Thyroid gland (tissue), 4 donors: ENCODE results near the gene EVC. TPM values are rescaled to one million over a fixed set of nuclear protein-coding genes. Genes with fewer than 3 reads are reported as not detected.

Source experiments
- DNase-seq, 2 donors: peaks; one replicate each; pipeline ENCODE4 v3.0.0-alpha.2; 2019
- H3K27ac ChIP-seq, 3 donors: fragments of 200-600 bp; sonication (generic); 1 replicate in 2 of 3; 2 replicates in 1 of 3; pipeline ENCODE4 v1.5.1; 2016 to 2019; ENCODE audit warnings: mild to moderate bottlenecking in 1 of 3, moderate library complexity in 1 of 3
- H3K27me3 ChIP-seq: fragments of 200-600 bp; sonication (generic); one replicate; pipeline ENCODE4 v1.5.1; 2019
- H3K36me3 ChIP-seq, 2 donors: fragments of 200-600 bp; sonication (generic); one replicate each; pipeline ENCODE4 v1.5.1; 2016 to 2019
- H3K4me1 ChIP-seq, 2 donors: fragments of 200-600 bp; sonication (generic); one replicate each; pipeline ENCODE4 v1.5.1; 2017 to 2019
- H3K4me3 ChIP-seq, 3 donors: fragments of 200-600 bp; sonication (generic); replicated peaks in 1 of 3; 1 replicate in 2 of 3; 2 replicates in 1 of 3; pipeline ENCODE4 v1.5.1; 2016; ENCODE audit warnings: mild to moderate bottlenecking in 1 of 3
- H3K9me3 ChIP-seq: fragments of 200-600 bp; sonication (generic); one replicate; pipeline ENCODE4 v1.5.1; 2017
- POLR2A ChIP-seq, 2 donors: fragments of 450-650 bp; IDR thresholded peaks; one replicate each; pipeline ENCODE4 v1.6.1; 2017; ENCODE audit warnings: antibody characterized with exemption in 2 of 2, mild to moderate bottlenecking in 2 of 2, moderate library complexity in 1 of 2
- WGBS, 2 donors: methylation state at CpG; one replicate each; pipeline ENCODE4 v1.1.5; 2017; 5-methylcytosine and 5-hydroxymethylcytosine counted together
- intact Hi-C: fragments of 100-400 bp; cut with DNase I; formaldehyde crosslinking; loops from one replicate; pipeline ENCODE4 v1.15.1; 2023
- total RNA-seq, 4 donors: library from RNA; depleted of rRNA; stranded (reverse); fragments of >200 nt; gene quantifications; one replicate each; pipeline ENCODE4 v1.2.3, GENCODE V29; 2016
- TF ChIP-seq, protein P1 (sequence below), 6 experiments: fragments of 200-600 bp in 3 of 6; fragments of 450-650 bp in 3 of 6; sonication (generic) in 3 of 6; IDR thresholded peaks; one replicate each; pipeline ENCODE4 v1.5.1; 2016 to 2019; ENCODE audit warnings: antibody characterized with exemption in 6 of 6, mild to moderate bottlenecking in 2 of 6, inconsistent platforms in 1 of 6, moderate library complexity in 1 of 6

EVC gene
- total RNA-seq, 4 donors from 2014 or later, result 21.4 to 43.6 (median 38.6) TPM

DNA sequence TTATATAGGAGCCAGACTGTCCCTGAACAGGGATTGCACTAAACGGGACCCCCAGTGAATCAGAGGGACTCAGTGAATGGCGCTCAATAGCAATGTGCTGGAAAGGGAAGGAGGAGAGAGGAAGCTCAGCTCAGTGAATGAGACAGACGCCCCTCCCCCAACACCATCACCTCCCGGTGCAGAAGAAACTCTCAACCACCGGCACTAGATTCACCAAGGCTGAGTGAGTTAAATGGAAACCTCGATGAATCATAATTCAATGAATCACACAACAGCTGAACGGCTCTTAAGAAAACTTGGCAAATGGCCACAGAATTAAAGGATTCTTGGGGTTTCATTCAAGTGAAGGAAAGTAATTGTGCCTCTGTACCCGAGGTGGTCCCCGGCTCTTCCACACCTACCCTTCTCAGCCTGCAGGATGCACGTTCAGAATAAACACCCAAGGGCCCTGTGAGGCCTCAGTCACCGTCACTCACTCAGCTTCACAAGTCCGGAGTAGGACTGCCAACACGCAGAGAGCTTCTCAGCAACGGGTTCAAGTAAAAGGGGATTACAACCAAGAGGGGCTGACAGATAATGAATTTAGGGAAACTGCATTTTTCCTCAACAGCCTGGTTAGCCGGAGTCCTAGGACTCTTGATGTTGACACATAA lies 152.6 kb downstream of the EVC start:
- H3K4me3 ChIP-seq, result no peak overlapping the region
- DNase-seq, result no peak
- H3K9me3 ChIP-seq, result no peaks in the 10 kb centered on the region
- H3K27ac ChIP-seq, result no peak overlapping the region
- no peaks in the 10 kb centered on the region for H3K36me3 ChIP-seq
- no peaks in the 10 kb centered on the region for H3K4me1 ChIP-seq
- intact Hi-C loops, result no loop called here
- H3K27me3 ChIP-seq, result no peaks in the 10 kb centered on the region
- TF ChIP-seq POLR2A (IDR thresholded peaks at IDR 0.05), result no peak
- TF ChIP-seq, protein P1, sequence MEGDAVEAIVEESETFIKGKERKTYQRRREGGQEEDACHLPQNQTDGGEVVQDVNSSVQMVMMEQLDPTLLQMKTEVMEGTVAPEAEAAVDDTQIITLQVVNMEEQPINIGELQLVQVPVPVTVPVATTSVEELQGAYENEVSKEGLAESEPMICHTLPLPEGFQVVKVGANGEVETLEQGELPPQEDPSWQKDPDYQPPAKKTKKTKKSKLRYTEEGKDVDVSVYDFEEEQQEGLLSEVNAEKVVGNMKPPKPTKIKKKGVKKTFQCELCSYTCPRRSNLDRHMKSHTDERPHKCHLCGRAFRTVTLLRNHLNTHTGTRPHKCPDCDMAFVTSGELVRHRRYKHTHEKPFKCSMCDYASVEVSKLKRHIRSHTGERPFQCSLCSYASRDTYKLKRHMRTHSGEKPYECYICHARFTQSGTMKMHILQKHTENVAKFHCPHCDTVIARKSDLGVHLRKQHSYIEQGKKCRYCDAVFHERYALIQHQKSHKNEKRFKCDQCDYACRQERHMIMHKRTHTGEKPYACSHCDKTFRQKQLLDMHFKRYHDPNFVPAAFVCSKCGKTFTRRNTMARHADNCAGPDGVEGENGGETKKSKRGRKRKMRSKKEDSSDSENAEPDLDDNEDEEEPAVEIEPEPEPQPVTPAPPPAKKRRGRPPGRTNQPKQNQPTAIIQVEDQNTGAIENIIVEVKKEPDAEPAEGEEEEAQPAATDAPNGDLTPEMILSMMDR (IDR thresholded peaks at IDR 0.05), result no peak
- 36 to 47% methylated on average over 15 of the region's 15 CpGs for WGBS, 2 donors

Other genes starting within 250 kb of the EVC start
- gene EVC2, start 2.6 kb upstream of the EVC start, total RNA-seq, result 10 to 100 TPM; 15.7 to 24.5 (median 17.2) TPM
- gene CRMP1, start 181.9 kb downstream of the EVC start, total RNA-seq, result 1 to 10 TPM in 1 of 4 donors, under 1 TPM in 2, not detected in 1; 0.63 to 3.0 (median 0.81) TPM